Ovary (tissue), 9 donors: Measurements from ENCODE around the gene CCL1. TPM values are rescaled to one million over a fixed set of nuclear protein-coding genes. Genes with fewer than 3 reads are reported as not detected.
A peak's percentile ranks its signal among the peaks of the same experiment; 100 is the strongest.

Experiments
- DNase-seq, 5 donors: peaks; one replicate each; pipeline ENCODE4 v3.0.0-alpha.2; 2019 to 2020
- H3K27ac ChIP-seq, 2 donors: fragments of 200-600 bp; one replicate each; pipeline versions ENCODE4 v1.5.1 to v1.8.0; 2019 to 2022
- H3K27me3 ChIP-seq: fragments of 200-600 bp; one replicate; pipeline ENCODE4 v1.8.0; 2022
- H3K36me3 ChIP-seq: fragments of 200-600 bp; sonication (generic); one replicate; pipeline ENCODE4 v1.5.1; 2019
- H3K4me1 ChIP-seq: one replicate; pipeline ENCODE4 v1.8.1; 2013; ENCODE audit warnings: mild to moderate bottlenecking, moderate library complexity; ENCODE audit not compliant: insufficient read depth
- H3K4me3 ChIP-seq: fragments of 200-600 bp; sonication (generic); one replicate; pipeline ENCODE4 v1.5.1; 2017
- H3K9me3 ChIP-seq, 2 donors: fragments of 200-600 bp in 1 of 2; sonication (generic) in 1 of 2; one replicate each; pipeline versions ENCODE4 v1.5.1 to v1.8.1; 2013 to 2019; ENCODE audit warnings: mild to moderate bottlenecking in 1 of 2, moderate library complexity in 1 of 2
- CTCF ChIP-seq, 3 donors: fragments of 450-650 bp in 2 of 3; fragments of 200-600 bp in 1 of 3; IDR thresholded peaks; one replicate each; pipeline versions ENCODE4 v1.5.1 to v1.8.0; 2016 to 2022; ENCODE audit warnings: antibody characterized with exemption in 3 of 3, mild to moderate bottlenecking in 1 of 3
- EP300 ChIP-seq: sonication (generic); formaldehyde crosslinking; IDR thresholded peaks from one replicate; pipeline ENCODE4 v1.6.1; 2017; ENCODE audit warnings: antibody characterized with exemption
- POLR2A ChIP-seq: fragments of 450-650 bp; IDR thresholded peaks from one replicate; pipeline ENCODE4 v1.6.1; 2017; ENCODE audit warnings: antibody characterized with exemption, mild to moderate bottlenecking, moderate library complexity
- WGBS, 3 donors: extraction: QIAGEN DNeasy Blood & Tissue Kit in 1 of 3; methylation state at CpG; one replicate each; pipeline versions ENCODE4 v1.1.5 to v1.1.7; 2013 to 2017; 5-methylcytosine and 5-hydroxymethylcytosine counted together
- intact Hi-C, 4 donors: fragments of 100-400 bp; cut with DNase I; formaldehyde crosslinking; loops; one replicate each; pipeline versions ENCODE4 v1.11.0 to v1.15.1; 2022 to 2023
- polyA plus RNA-seq, 2 donors: library from polyadenylated mRNA; stranded (reverse); fragments of 200-250 nt in 1 of 2; fragments of 350-450 nt in 1 of 2; fragmentation: Illumina TruSeq in 1 of 2; extraction: RNeasy Lipid Tissue Mini Kit (QIAGEN cat#74804) in 1 of 2; gene quantifications; one replicate each; pipeline ENCODE4 v1.2.3, GENCODE V29; 2013 to 2014
- total RNA-seq, 7 donors: library from RNA; depleted of rRNA in 2 of 7; stranded (reverse); fragments of >200 nt in 2 of 7; fragmentation: NEBNext Ultra II Directional in 3 of 7; extraction: Animal tissue kit (Norgen Biotek cat#: 25700) in 3 of 7; gene quantifications; one replicate each; pipeline versions ENCODE4 v1.1.0 to v1.2.4, GENCODE V29; 2016 to 2023
- donor health status: DM: no; HTN: no; CAD: no; lungs with moderate emphysema.
- donor health status: DM: no; HTN: no; CAD: no.
- donor health status: Bipolar disorder and iron deficiency.
- donor health status: DM: yes; HTN: yes; CAD: no.
- donor health status: DM: no; HTN: no; CAD: no.
- donor health status: DM: yes; HTN: yes; CAD: no.

CCL1 gene
- total and polyA plus RNA-seq, 9 donors: not detected

GRCh38 chr17:34321964-34322363, 41.1 kb downstream of the CCL1 start:
- TF ChIP-seq CTCF (IDR thresholded peaks at IDR 0.05): no peak
- no peak for TF ChIP-seq EP300
- TF ChIP-seq POLR2A: no peak
- DNase-seq: no peak
- Histone ChIP-seq H3K9me3 (no peaks in the 10 kb centered on the region), H3K4me3 (no peak overlapping the region), H3K27ac (no peak overlapping the region), H3K4me1 (no peaks in the 10 kb centered on the region), H3K27me3 (no peaks in the 10 kb centered on the region), H3K36me3 (no peaks in the 10 kb centered on the region)
- intact Hi-C loops: no loop called here

- H3K4me3 ChIP-seq: no peak within 1 kb of the TSS
- TF ChIP-seq CTCF (IDR thresholded peaks at IDR 0.05): no peak
- TF ChIP-seq EP300: no peak
- TF ChIP-seq POLR2A: no peak
- intact Hi-C loops: no loop called here
- no peaks in the 10 kb centered on the region for H3K27me3 ChIP-seq
- no peak within 1 kb of the TSS for H3K27ac ChIP-seq
- WGBS, 3 donors: 60 to 72% (median 69%) methylated on average over 2 of the region's 2 CpGs
- no peaks in the 10 kb centered on the region for H3K9me3 ChIP-seq
- no peaks in the 10 kb centered on the region for H3K36me3 ChIP-seq
- H3K4me1 ChIP-seq: no peaks in the 10 kb centered on the region
- DNase-seq: no peak
Observed at GRCh38 chr17:34319039-34319483, 44.0 kb downstream of the CCL1 start, which contains the start of gene CCL8. Gene CCL8, plus strand, starts transcription at chr17:34319435. Its CDS starts 67 bp downstream, at chr17:34319502.

- no peak for TF ChIP-seq CTCF (IDR thresholded peaks at IDR 0.05)
- TF ChIP-seq EP300: no peak
- TF ChIP-seq POLR2A: no peak
- Histone ChIP-seq H3K4me1 (no peaks in the 10 kb centered on the region), H3K9me3 (no peaks in the 10 kb centered on the region), H3K27me3 (no peaks in the 10 kb centered on the region), H3K4me3 (no peak overlapping the region), H3K27ac (no peak overlapping the region), H3K36me3 (no peaks in the 10 kb centered on the region)
- no peak for DNase-seq
- intact Hi-C loops: no loop called here
- 61 to 78% (median 70%) methylated on average over 3 of the region's 3 CpGs for WGBS, 3 donors
Observed at GRCh38 chr17:34318474-34318873, 44.6 kb downstream of the CCL1 start.

GRCh38 chr17:34314279-34314678, 48.8 kb downstream of the CCL1 start:
- WGBS, 3 donors: 10 to 21% (median 20%) methylated on average over 4 of the region's 4 CpGs
- Histone ChIP-seq H3K9me3 (no peaks in the 10 kb centered on the region), H3K27ac (no peak overlapping the region), H3K36me3 (no peaks in the 10 kb centered on the region), H3K27me3 (no peaks in the 10 kb centered on the region), H3K4me3 (no peak overlapping the region), H3K4me1 (no peaks in the 10 kb centered on the region)
- intact Hi-C loops: no loop called here
- DNase-seq: peak in 1 of 5 donors; percentile 49
- TF ChIP-seq EP300 (no peak), POLR2A (no peak), CTCF (IDR thresholded peaks at IDR 0.05) (no peak)
